ENCODE data around the gene SLC38A3. TPM values are rescaled to one million over a fixed set of nuclear protein-coding genes. Genes with fewer than 3 reads are reported as not detected.

The SLC38A3 gene
- total RNA-seq, 1 experiment from 2014 or later, result not detected

DNA sequence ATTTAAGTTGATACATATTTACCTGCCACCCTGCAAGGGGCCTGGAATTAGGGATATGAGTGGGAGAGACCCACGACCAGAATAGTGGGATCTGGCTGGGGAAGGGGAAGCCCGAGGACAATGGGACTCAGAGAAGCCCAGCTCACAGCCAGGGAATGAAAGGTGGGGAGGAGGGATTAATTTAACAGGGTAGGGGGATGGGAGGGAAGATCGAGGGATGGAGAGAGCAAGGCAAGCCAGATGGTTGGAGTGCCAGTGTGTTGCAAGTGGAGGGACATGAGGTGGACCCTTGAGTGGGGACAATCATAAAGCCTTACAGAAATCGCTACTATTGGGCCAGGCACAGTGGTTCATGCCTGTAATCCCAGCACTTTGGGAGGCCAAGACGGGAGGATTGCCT, 26.5 kb downstream of the SLC38A3 start:
- no peak for DNase-seq (ENCODE audit: low read depth in 1 of 2, low spot score in 2 of 2)
- Histone ChIP-seq H3K4me1 (replicated peaks) (peaks cover 18% of the 10 kb centered on the region), H3K9me3 (replicated peaks) (no peaks in the 10 kb centered on the region), H3K27me3 (replicated peaks) (no peaks in the 10 kb centered on the region), H3K36me3 (0 out of 2 replicates have a peak, but pooled peaks cover 3% of the 10 kb centered on the region), H3K4me3 (no peak overlapping the region), H3K27ac (no peak overlapping the region)

DNA sequence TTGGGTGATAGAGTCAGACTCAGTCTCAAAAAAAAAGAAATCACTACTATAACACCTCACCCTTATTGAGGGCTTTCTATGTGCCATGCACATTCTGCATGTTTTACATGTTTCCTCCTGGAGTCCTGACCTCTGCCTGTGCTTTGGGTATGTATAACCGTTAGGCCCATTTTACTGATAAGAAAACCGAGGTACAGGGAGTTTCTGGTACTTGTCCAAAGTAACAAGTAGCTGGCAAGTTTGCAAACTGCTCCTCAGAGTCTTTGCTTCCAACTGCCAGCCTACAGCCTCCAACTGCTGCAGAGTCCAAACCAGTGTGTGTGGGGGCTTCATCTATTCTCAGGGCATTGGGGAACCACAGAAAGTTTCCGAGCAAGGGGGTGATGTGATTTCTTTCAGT, 27.2 kb downstream of the SLC38A3 start:
- H3K9me3 ChIP-seq (replicated peaks), result no peaks in the 10 kb centered on the region
- no peaks in the 10 kb centered on the region for H3K27me3 ChIP-seq (replicated peaks)
- H3K4me1 ChIP-seq (replicated peaks), result peaks cover 14% of the 10 kb centered on the region
- no peak overlapping the region for H3K27ac ChIP-seq
- H3K36me3 ChIP-seq, result peaks cover 10% of the 10 kb centered on the region; the same call in 1 of the 2 replicates
- H3K4me3 ChIP-seq, result no peak overlapping the region
- DNase-seq (ENCODE audit: low read depth in 1 of 2, low spot score in 2 of 2), result no peak

DNA sequence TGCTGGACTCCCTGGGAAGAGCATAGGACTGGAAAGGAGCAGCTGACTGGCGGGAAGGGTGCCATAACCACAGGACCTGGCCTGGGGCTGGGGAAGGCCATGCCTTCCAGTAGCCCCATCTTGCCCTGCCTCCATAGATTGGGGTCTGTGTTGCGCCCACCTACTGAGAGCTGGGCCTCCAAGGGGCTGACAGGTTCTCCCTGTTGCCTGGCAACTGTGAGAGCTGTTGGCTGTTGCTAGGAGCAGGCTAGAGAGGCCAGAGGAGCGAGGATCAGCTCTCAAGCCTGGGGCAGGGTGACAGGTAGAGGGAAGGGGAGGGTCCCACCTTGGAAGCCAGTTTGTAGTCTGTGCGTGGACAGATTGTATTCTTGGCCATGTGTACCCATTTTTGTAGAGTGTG, 28.1 kb downstream of the SLC38A3 start:
- Histone ChIP-seq H3K36me3 (peaks cover 16% of the 10 kb centered on the region), H3K27me3 (replicated peaks) (no peaks in the 10 kb centered on the region), H3K27ac (no peak overlapping the region), H3K4me1 (replicated peaks) (peaks cover 15% of the 10 kb centered on the region), H3K9me3 (replicated peaks) (no peaks in the 10 kb centered on the region), H3K4me3 (no peak overlapping the region)
- no peak for DNase-seq (ENCODE audit: low read depth in 1 of 2, low spot score in 2 of 2)

DNA sequence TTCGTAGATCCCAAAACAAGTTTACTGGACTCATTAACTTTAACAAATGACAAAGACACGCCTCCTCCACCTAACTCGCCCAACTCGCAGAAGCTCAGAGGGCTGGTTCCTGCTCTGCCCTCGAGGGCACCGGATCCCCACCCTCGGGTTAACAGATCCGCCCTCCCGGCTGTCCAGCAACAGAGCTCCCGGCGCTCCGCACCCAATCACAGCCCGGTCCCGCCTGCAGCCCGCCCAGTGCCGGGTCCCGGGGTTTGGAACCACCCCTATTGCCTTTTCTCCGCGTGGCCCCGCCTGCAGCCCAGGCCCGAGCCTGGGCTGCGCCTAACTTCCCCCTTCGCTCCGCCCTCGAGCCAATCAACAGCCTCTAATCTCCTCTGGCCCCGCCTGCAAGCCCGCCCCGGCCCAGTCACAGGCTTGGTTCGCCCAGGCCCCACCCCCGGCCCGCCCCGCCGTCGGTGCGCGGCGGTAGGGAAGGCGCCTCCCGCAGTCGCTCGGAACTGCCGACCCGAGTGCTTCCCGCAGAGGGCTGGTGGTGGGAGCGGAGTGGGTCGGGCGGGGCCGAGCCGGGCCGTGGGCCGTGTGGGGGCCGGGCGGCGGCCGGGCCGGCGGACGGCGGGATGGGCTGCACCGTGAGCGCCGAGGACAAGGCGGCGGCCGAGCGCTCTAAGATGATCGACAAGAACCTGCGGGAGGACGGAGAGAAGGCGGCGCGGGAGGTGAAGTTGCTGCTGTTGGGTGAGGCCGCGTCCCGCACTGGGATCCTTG, 30.8 kb downstream of the SLC38A3 start, which contains the start of gene GNAI2:
Gene GNAI2, plus strand, starts transcription at position 489 of the 768 bp plus-strand sequence. Its CDS starts 132 bp downstream, at position 621.
- peaks cover 23% of the 10 kb centered on the region for H3K4me1 ChIP-seq (replicated peaks)
- H3K27me3 ChIP-seq (replicated peaks), result no peaks in the 10 kb centered on the region
- H3K27ac ChIP-seq, result peak within 1 kb of the TSS; percentile 18; the same call in 1 of the 2 replicates
- peak; percentile 93 to 98 for DNase-seq (ENCODE audit: low read depth in 1 of 2, low spot score in 2 of 2)
- no peaks in the 10 kb centered on the region for H3K9me3 ChIP-seq (replicated peaks)
- peaks cover 40% of the 10 kb centered on the region for H3K36me3 ChIP-seq
- H3K4me3 ChIP-seq, result peak within 1 kb of the TSS; percentile 77

DNA sequence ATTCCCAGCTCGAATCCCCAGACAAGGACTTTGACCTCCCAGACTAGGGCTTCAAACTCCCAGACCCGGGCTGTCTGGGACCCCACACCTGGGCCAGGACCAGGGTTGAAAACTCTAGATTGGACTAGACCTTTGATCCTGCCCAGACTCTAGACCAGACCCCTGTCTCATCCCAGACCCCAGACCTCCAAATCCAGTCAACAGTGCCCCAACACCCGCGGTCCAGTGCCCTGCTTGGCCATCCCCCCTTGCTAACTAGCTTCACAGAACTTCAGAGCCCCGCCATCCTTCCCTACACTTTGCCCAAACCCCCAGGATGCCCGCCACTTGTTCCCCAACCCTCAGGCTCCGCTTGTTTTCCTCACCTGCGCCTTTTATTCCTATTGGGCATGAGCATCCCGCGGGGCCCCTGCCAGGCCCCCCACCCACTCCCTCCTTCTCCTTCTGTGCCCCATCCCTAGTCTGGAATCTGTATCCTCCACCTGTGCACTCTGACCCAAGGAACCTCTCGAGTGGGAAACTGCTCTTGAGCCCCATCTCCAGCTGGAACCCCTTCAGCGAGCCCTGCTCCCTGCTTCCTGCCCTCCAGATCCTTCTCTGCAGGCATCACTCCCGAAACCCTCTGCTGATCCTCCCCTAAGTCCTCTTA, 31.5 kb downstream of the SLC38A3 start:
- H3K4me3 ChIP-seq, result peak overlapping the region; percentile 77
- H3K27ac ChIP-seq, result peak overlapping the region; percentile 18; the same call in 1 of the 2 replicates
- H3K4me1 ChIP-seq (replicated peaks), result peaks cover 23% of the 10 kb centered on the region
- H3K36me3 ChIP-seq, result peaks cover 44% of the 10 kb centered on the region
- DNase-seq (ENCODE audit: low read depth in 1 of 2, low spot score in 2 of 2), result peak in 1 of 2 experiments; percentile 6
- H3K27me3 ChIP-seq (replicated peaks), result no peaks in the 10 kb centered on the region
- no peaks in the 10 kb centered on the region for H3K9me3 ChIP-seq (replicated peaks)

DNA sequence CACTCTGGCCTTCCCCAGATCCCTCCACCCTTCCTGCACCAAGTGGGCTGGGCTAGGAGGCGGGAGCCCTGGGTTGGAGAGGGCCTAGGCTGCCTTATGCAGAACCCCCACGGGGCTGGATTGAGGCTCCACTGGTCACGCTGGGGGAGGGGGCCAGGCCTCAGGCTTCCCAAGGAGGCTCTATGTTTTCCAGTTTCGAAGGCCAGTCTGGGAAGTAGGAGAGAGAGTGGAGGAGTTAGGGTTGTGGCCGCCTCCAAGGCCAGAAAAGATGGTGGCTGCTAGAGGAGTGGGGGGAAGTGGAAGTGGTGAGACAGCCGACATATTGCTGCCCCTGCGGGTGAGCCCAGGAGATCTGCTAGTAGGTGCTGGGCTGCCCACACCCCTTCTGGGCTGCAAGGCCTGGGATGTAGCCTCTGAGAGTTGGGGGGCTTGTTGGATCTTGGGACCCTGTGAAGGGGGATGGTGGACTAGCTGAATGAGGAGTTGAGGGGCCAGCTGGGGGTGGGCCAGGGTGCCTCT, 32.1 kb downstream of the SLC38A3 start:
- H3K27ac ChIP-seq, result no peak overlapping the region
- no peaks in the 10 kb centered on the region for H3K9me3 ChIP-seq (replicated peaks)
- peaks cover 29% of the 10 kb centered on the region for H3K4me1 ChIP-seq (replicated peaks)
- peaks cover 48% of the 10 kb centered on the region for H3K36me3 ChIP-seq
- H3K27me3 ChIP-seq (replicated peaks), result no peaks in the 10 kb centered on the region
- H3K4me3 ChIP-seq, result peak overlapping the region; percentile 77
- DNase-seq (ENCODE audit: low read depth in 1 of 2, low spot score in 2 of 2), result peak; percentile 34 to 54

DNA sequence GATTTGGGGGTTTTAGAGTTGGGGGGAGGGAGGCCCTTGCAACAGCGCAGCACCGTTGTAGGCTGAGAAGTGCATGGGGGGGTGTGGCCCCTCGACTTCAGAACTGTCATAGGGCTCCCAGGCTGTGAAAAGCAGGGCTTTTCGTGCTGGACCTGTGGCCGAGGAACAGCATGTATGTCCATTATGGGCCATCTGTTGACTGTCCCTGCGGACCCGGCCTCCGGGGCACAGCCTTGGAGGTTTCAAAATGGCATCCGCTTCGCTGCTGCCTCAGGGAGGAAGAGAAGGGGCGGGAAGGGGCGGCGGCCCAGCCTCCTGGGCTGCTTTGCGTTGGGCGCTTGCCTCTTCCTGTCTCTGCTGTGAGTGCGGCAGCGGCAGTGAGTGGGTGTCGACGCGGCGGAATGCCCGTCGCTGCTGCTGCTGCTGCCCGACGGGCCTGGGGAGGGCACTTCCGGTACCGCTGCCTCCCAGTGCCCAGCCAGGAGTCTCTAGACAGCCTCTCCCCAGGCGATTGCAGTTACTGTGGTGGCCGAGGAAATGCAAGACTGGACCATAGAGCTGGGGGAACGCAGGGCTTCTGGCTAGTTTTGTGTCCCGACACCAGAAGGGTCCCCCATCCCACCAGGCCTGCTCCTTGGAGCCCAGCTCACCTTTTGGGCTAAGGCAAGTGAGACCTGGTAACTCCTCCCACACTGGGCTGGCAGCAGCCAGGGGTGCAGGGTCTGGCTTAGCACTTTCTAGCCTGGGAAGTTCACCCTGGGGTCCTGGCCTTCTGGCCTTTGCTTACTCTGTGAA, 32.9 kb downstream of the SLC38A3 start:
- DNase-seq (ENCODE audit: low read depth in 1 of 2, low spot score in 2 of 2), result peak; percentile 80 to 86
- peaks cover 36% of the 10 kb centered on the region for H3K4me1 ChIP-seq (replicated peaks)
- no peaks in the 10 kb centered on the region for H3K9me3 ChIP-seq (replicated peaks)
- peaks cover 52% of the 10 kb centered on the region for H3K36me3 ChIP-seq
- H3K4me3 ChIP-seq, result peak overlapping the region; percentile 77
- peak overlapping the region; percentile 27 for H3K27ac ChIP-seq
- H3K27me3 ChIP-seq (replicated peaks), result no peaks in the 10 kb centered on the region

DNA sequence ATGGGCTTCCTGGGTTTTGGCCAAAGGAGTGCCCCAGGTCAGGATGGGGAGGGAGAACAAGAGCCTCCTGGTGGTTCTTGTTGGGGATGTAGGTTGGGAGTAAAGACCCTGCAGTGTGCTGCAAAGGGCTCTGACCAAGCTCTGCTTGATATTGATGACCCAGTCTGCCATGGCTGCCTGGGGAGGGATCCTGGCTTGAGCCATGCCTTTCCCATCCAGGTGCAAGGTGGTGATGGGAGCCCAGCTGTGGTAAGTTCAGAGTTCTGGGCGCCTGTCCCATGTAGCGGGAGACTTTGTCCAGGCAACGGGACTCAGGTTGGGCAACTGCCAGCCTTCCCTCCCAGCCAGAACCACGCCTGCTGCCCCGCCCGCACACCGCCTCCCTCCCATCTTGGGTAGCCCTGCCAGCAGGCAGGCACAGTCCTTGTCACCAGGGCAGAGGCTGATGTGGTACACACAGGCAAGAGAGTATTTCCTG, 33.5 kb downstream of the SLC38A3 start:
- peaks cover 43% of the 10 kb centered on the region for H3K4me1 ChIP-seq (replicated peaks)
- DNase-seq (ENCODE audit: low read depth in 1 of 2, low spot score in 2 of 2), result no peak
- H3K36me3 ChIP-seq, result peaks cover 56% of the 10 kb centered on the region
- H3K27me3 ChIP-seq (replicated peaks), result no peaks in the 10 kb centered on the region
- H3K9me3 ChIP-seq (replicated peaks), result no peaks in the 10 kb centered on the region
- peak overlapping the region; percentile 77 for H3K4me3 ChIP-seq
- peak overlapping the region; percentile 27 for H3K27ac ChIP-seq

DNA sequence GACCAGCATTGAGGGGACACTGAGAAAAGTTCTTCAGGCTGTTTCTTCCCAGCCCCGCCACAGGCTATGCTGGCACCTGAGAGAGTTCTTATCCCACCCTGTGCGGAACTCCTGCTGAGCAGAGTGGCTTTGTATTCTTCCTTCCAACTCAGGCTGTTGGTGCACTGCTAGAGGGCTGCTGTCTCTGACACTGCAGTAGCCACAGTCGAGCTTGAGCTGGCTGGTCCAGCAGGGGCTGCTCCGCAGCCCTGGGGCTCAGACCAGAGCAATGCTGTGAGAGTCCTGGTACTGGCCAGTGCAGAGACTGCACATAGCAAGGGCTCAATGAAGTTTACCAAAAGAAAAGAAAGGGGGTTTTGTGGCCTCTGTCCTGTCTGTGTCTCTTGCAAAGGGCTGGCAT, 34.6 kb downstream of the SLC38A3 start:
- no peak for DNase-seq (ENCODE audit: low read depth in 1 of 2, low spot score in 2 of 2)
- no peaks in the 10 kb centered on the region for H3K9me3 ChIP-seq (replicated peaks)
- no peak overlapping the region for H3K27ac ChIP-seq
- peaks cover 65% of the 10 kb centered on the region for H3K36me3 ChIP-seq
- no peak overlapping the region for H3K4me3 ChIP-seq
- H3K27me3 ChIP-seq (replicated peaks), result no peaks in the 10 kb centered on the region
- peaks cover 45% of the 10 kb centered on the region for H3K4me1 ChIP-seq (replicated peaks)

DNA sequence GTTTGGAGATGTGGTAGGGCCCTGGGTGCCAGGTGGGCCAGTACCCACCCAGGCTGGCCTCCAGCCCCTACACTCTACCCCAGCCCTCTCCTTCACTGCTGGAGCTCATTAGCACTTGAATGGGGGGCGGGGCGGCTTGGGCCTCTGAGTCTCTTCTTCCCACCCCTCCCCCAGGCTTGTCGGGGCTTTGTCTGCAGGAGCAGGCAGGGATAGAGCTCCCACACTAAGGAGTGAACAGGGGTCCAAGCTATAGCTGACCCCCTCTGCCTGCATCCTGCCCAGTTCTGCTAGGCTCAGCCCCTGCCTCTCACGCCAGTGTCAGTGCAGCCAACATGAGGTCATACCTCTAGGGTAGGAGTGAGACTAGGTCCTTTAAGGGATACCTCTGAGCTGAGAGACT, 36.1 kb downstream of the SLC38A3 start:
- H3K36me3 ChIP-seq, result peaks cover 70% of the 10 kb centered on the region
- no peak overlapping the region for H3K27ac ChIP-seq
- H3K9me3 ChIP-seq (replicated peaks), result no peaks in the 10 kb centered on the region
- no peak overlapping the region for H3K4me3 ChIP-seq
- peaks cover 51% of the 10 kb centered on the region for H3K4me1 ChIP-seq (replicated peaks)
- H3K27me3 ChIP-seq (replicated peaks), result no peaks in the 10 kb centered on the region
- DNase-seq (ENCODE audit: low read depth in 1 of 2, low spot score in 2 of 2), result no peak

DNA sequence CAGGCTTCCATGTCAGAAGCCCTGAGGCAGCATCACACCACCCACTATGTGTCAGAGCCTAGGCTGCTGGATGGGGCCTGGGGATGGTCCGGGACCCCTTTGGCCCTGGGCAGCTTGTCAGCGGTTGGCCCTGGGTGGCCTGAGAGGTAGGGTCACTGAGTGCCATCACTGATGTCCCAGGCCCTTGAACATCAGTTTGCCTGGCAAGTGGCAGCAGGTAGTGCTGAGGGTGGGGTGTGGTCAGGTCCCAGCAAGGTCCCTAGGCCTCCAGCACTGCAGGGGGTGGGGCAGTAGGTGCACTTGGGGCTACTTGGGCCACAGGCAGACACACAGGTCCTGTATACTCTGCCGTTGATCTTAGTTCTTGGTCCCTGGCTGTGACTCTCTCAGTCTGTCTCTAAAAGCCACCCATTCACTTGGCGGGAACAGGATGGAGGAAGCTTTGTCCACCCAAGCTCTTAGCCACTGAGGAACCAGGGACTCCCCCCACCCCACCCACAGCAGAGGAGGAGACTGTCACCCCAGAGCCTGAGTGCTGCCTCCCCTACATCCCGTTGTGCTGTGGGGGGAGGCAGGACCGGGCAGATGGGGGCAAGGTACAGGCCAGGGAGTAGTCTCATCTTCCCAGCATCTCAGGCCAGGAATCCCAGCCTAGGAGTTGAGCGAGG, 36.8 kb downstream of the SLC38A3 start:
- Histone ChIP-seq H3K9me3 (replicated peaks) (no peaks in the 10 kb centered on the region), H3K27me3 (replicated peaks) (no peaks in the 10 kb centered on the region), H3K27ac (no peak overlapping the region), H3K4me3 (no peak overlapping the region), H3K36me3 (peaks cover 66% of the 10 kb centered on the region), H3K4me1 (replicated peaks) (peaks cover 58% of the 10 kb centered on the region)
- no peak for DNase-seq (ENCODE audit: low read depth in 1 of 2, low spot score in 2 of 2)

DNA sequence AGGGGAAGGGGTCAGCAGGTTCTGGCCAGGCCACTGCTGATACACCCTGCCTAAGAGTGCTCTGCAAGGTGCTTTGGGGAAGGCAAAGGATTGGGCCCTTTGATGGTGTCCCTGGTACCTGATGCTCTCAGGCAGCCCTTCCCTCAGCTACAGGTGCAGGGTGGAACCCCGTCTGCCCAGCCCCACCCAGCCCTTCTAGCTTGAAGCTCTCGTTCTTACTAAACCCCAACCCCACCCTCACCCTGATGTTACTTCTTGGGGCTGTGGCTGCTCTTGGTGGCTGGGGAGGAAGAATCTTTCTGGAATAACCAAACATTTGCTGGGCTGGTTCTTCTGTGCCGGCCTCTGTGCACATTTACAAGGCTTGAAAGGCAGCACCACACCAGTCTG, 37.3 kb downstream of the SLC38A3 start:
- Histone ChIP-seq H3K4me3 (no peak overlapping the region), H3K4me1 (replicated peaks) (peaks cover 60% of the 10 kb centered on the region), H3K9me3 (replicated peaks) (no peaks in the 10 kb centered on the region), H3K27ac (peak overlapping the region; percentile 75), H3K36me3 (peaks cover 66% of the 10 kb centered on the region), H3K27me3 (replicated peaks) (no peaks in the 10 kb centered on the region)
- DNase-seq (ENCODE audit: low read depth in 1 of 2, low spot score in 2 of 2), result no peak
